NT2/D1 (cell line): ENCODE results near the gene PDE3A.

ENCODE experiments used
- DNase-seq: peaks from one replicate; pipeline ENCODE4 v3.0.0-alpha.2; 2011; ENCODE audit warnings: low read depth, low spot score
- H3K27me3 ChIP-seq: 2 replicates; pipeline ENCODE4 v1.6.0; 2011; ENCODE audit warnings: mild to moderate bottlenecking; ENCODE audit not compliant: insufficient read length, insufficient read depth
- H3K36me3 ChIP-seq: 2 replicates; pipeline ENCODE4 v1.6.1; 2011; ENCODE audit warnings: mild to moderate bottlenecking, low read length, mixed read lengths; ENCODE audit not compliant: insufficient read depth, insufficient read length
- H3K4me1 ChIP-seq: 2 replicates; pipeline ENCODE4 v1.5.1; 2011; ENCODE audit not compliant: insufficient read depth, insufficient read length
- H3K4me3 ChIP-seq: 2 replicates; pipeline ENCODE4 v1.5.1; 2011; ENCODE audit warnings: low read depth; ENCODE audit not compliant: insufficient read length
- H3K9ac ChIP-seq: 2 replicates; pipeline ENCODE4 v1.6.0; 2011; ENCODE audit warnings: low read depth; ENCODE audit not compliant: insufficient read length
- H3K9me3 ChIP-seq: 2 replicates; pipeline ENCODE4 v1.5.1; 2011; ENCODE audit warnings: mild to moderate bottlenecking, low read length; ENCODE audit not compliant: insufficient read depth
- SUZ12 ChIP-seq: IDR thresholded peaks from 2 replicates; pipeline ENCODE4 v1.6.1; 2011; ENCODE audit not compliant: insufficient read length, insufficient read depth; ENCODE audit errors: extremely low read depth
- YY1 ChIP-seq: IDR thresholded peaks from 2 replicates; pipeline ENCODE4 v1.6.1; 2011; ENCODE audit not compliant: insufficient read length, insufficient read depth
- ZNF274 ChIP-seq: IDR thresholded peaks from 2 replicates; pipeline ENCODE4 v1.6.1; 2011; ENCODE audit warnings: mild to moderate bottlenecking, low read depth, low read length

The PDE3A gene

GRCh38 chr12:20350495-20350894, 17.8 kb upstream of the PDE3A start:
- no peaks in the 10 kb centered on the region for H3K36me3 ChIP-seq
- no peak for DNase-seq
- TF ChIP-seq SUZ12: no peak
- no peak for TF ChIP-seq YY1
- no peak for TF ChIP-seq ZNF274
- no peaks in the 10 kb centered on the region for H3K9me3 ChIP-seq
- H3K4me3 ChIP-seq: no peak overlapping the region
- no peaks in the 10 kb centered on the region for H3K4me1 ChIP-seq
- no peak overlapping the region for H3K9ac ChIP-seq
- H3K27me3 ChIP-seq: no peaks in the 10 kb centered on the region

GRCh38 chr12:20351406-20351805, 16.9 kb upstream of the PDE3A start:
- no peaks in the 10 kb centered on the region for H3K9me3 ChIP-seq
- DNase-seq: no peak
- no peak overlapping the region for H3K4me3 ChIP-seq
- no peaks in the 10 kb centered on the region for H3K4me1 ChIP-seq
- H3K9ac ChIP-seq: no peak overlapping the region
- TF ChIP-seq YY1 (no peak), SUZ12 (no peak), ZNF274 (no peak)
- H3K36me3 ChIP-seq: no peaks in the 10 kb centered on the region
- H3K27me3 ChIP-seq: no peaks in the 10 kb centered on the region

GRCh38 chr12:20356048-20356447, 12.3 kb upstream of the PDE3A start:
- Histone ChIP-seq H3K9ac (no peak overlapping the region), H3K4me3 (no peak overlapping the region), H3K9me3 (0 out of 2 replicates have a peak, but pooled peaks cover 3% of the 10 kb centered on the region), H3K27me3 (no peaks in the 10 kb centered on the region), H3K36me3 (no peaks in the 10 kb centered on the region), H3K4me1 (no peaks in the 10 kb centered on the region)
- TF ChIP-seq ZNF274 (no peak), SUZ12 (no peak), YY1 (no peak)
- DNase-seq: no peak

- Histone ChIP-seq H3K9me3 (0 out of 2 replicates have a peak, but pooled peaks cover 3% of the 10 kb centered on the region), H3K36me3 (no peaks in the 10 kb centered on the region), H3K27me3 (no peaks in the 10 kb centered on the region), H3K4me3 (no peak overlapping the region), H3K9ac (no peak overlapping the region), H3K4me1 (no peaks in the 10 kb centered on the region)
- no peak for DNase-seq
- TF ChIP-seq YY1 (no peak), ZNF274 (no peak), SUZ12 (no peak)
These were observed 7.9 kb upstream of the PDE3A start for GRCh38 chr12:20360407-20360806.

GRCh38 chr12:20361416-20361815, 6.9 kb upstream of the PDE3A start:
- TF ChIP-seq ZNF274 (no peak), SUZ12 (no peak), YY1 (no peak)
- Histone ChIP-seq H3K4me3 (no peak overlapping the region), H3K27me3 (no peaks in the 10 kb centered on the region), H3K4me1 (no peaks in the 10 kb centered on the region), H3K9ac (no peak overlapping the region), H3K9me3 (0 out of 2 replicates have a peak, but pooled peaks cover 3% of the 10 kb centered on the region), H3K36me3 (no peaks in the 10 kb centered on the region)
- no peak for DNase-seq

GRCh38 chr12:20364501-20364900, 3.8 kb upstream of the PDE3A start:
- 0 out of 2 replicates have a peak, but pooled peaks cover 3% of the 10 kb centered on the region for H3K9me3 ChIP-seq
- H3K4me1 ChIP-seq: no peaks in the 10 kb centered on the region
- TF ChIP-seq ZNF274 (no peak), YY1 (no peak), SUZ12 (no peak)
- H3K36me3 ChIP-seq: no peaks in the 10 kb centered on the region
- H3K9ac ChIP-seq: no peak overlapping the region
- DNase-seq: no peak
- H3K4me3 ChIP-seq: no peak overlapping the region
- peaks cover 13% of the 10 kb centered on the region for H3K27me3 ChIP-seq

GRCh38 chr12:20366776-20367409, 1.4 kb upstream of the PDE3A start:
- Histone ChIP-seq H3K4me1 (no peaks in the 10 kb centered on the region), H3K27me3 (peaks cover 33% of the 10 kb centered on the region), H3K36me3 (no peaks in the 10 kb centered on the region), H3K4me3 (no peak overlapping the region), H3K9me3 (no peaks in the 10 kb centered on the region), H3K9ac (no peak overlapping the region)
- TF ChIP-seq ZNF274 (no peak), YY1 (no peak), SUZ12 (no peak)
- no peak for DNase-seq
